NOMO-1 treated with DMSO at 0.1 percent for 48 hours (cell line): ENCODE results near the gene FBXO31.
"Not testable (repeated sequence)": the region's sequence is repeated elsewhere in the genome, so short reads cannot be mapped to it uniquely, and the experiment has no call there.

Experiments used
- DNase-seq: peaks from one replicate; lab custom pipeline; 2025; ENCODE audit not compliant: unreplicated experiment; lab: John Stamatoyannopoulos, UW

The FBXO31 gene

GRCh38 chr16:87344931-87345631 is 38.5 kb downstream of the FBXO31 start:
- no peak for DNase-seq

- DNase-seq, result no peak
These were observed 39.2 kb downstream of the FBXO31 start for GRCh38 chr16:87344165-87344930.

- no peak for DNase-seq
These were observed 39.9 kb downstream of the FBXO31 start for GRCh38 chr16:87343753-87344050.

- no peak for DNase-seq
These were observed 40.4 kb downstream of the FBXO31 start for GRCh38 chr16:87342978-87343752.

- no peak for DNase-seq
These were observed 41.1 kb downstream of the FBXO31 start for GRCh38 chr16:87342504-87342903.

GRCh38 chr16:87340198-87340597 is 43.4 kb downstream of the FBXO31 start:
- DNase-seq, result no peak

- not testable (repeated sequence) for DNase-seq
These were observed 43.9 kb downstream of the FBXO31 start for GRCh38 chr16:87339724-87340105.

GRCh38 chr16:87339086-87339723 is 44.4 kb downstream of the FBXO31 start:
- no peak for DNase-seq

- DNase-seq, result no peak
These were observed 45.3 kb downstream of the FBXO31 start for GRCh38 chr16:87338155-87338765.

- DNase-seq, result no peak
These were observed 46.3 kb downstream of the FBXO31 start for GRCh38 chr16:87337262-87337771.

- DNase-seq, result no peak
These were observed 46.9 kb downstream of the FBXO31 start for GRCh38 chr16:87336434-87337240.

- DNase-seq, result no peak
These were observed 47.7 kb downstream of the FBXO31 start for GRCh38 chr16:87335625-87336433.

GRCh38 chr16:87334651-87335624 is 48.6 kb downstream of the FBXO31 start:
- DNase-seq, result no peak

GRCh38 chr16:87333581-87334331 is 49.8 kb downstream of the FBXO31 start:
- DNase-seq, result no peak

- no peak for DNase-seq
These were observed 50.5 kb downstream of the FBXO31 start for GRCh38 chr16:87333101-87333500.

GRCh38 chr16:87332150-87332549 is 51.4 kb downstream of the FBXO31 start:
- DNase-seq, result no peak

GRCh38 chr16:87331241-87331801 is 52.3 kb downstream of the FBXO31 start:
- DNase-seq, result no peak
